ENCODE data around the gene GLDC.
A peak's percentile ranks its signal among the peaks of the same experiment; 100 is the strongest.
"Not testable (repeated sequence)": the region's sequence is repeated elsewhere in the genome, so short reads cannot be mapped to it uniquely, and the experiment has no call there.

GLDC gene

GRCh38 chr9:6564360-6564759, 81.2 kb downstream of the GLDC start:
- DNase-seq = no peak

- DNase-seq = no peak
These were observed 82.6 kb downstream of the GLDC start for GRCh38 chr9:6562871-6563430.

- no peak for DNase-seq
These were observed 83.3 kb downstream of the GLDC start for GRCh38 chr9:6562201-6562600.

GRCh38 chr9:6557883-6558616, 87.5 kb downstream of the GLDC start:
- DNase-seq = peak; percentile 68

GRCh38 chr9:6553866-6554265, 91.7 kb downstream of the GLDC start:
- DNase-seq = no peak

GRCh38 chr9:6552498-6553121, 92.9 kb downstream of the GLDC start:
- no peak for DNase-seq

GRCh38 chr9:6552033-6552432, 93.5 kb downstream of the GLDC start:
- DNase-seq = no peak

GRCh38 chr9:6551136-6551535, 94.4 kb downstream of the GLDC start:
- no peak for DNase-seq

GRCh38 chr9:6549106-6549800, 96.3 kb downstream of the GLDC start:
- DNase-seq = peak; percentile 41

- no peak for DNase-seq
These were observed 100.4 kb downstream of the GLDC start for GRCh38 chr9:6545017-6545691.

- no peak for DNase-seq
These were observed 102.3 kb downstream of the GLDC start for GRCh38 chr9:6543204-6543603.

- not testable (repeated sequence) for DNase-seq
These were observed 102.9 kb downstream of the GLDC start for GRCh38 chr9:6542617-6543016.

GRCh38 chr9:6538666-6539071, 106.9 kb downstream of the GLDC start:
- DNase-seq = no peak

GRCh38 chr9:6535594-6535993, 109.9 kb downstream of the GLDC start:
- DNase-seq = no peak

GRCh38 chr9:6525326-6526045, 120.0 kb downstream of the GLDC start:
- no peak for DNase-seq

GRCh38 chr9:6522263-6522662, 123.3 kb downstream of the GLDC start:
- DNase-seq = no peak

- no peak for DNase-seq
These were observed 133.4 kb downstream of the GLDC start for GRCh38 chr9:6512085-6512657.

GRCh38 chr9:6506571-6506970, 139.0 kb downstream of the GLDC start:
- no peak for DNase-seq

- no peak for DNase-seq
These were observed 143.1 kb downstream of the GLDC start for GRCh38 chr9:6502399-6502798.

GRCh38 chr9:6501526-6502210, 143.9 kb downstream of the GLDC start:
- DNase-seq = no peak

GRCh38 chr9:6498982-6499381, 146.5 kb downstream of the GLDC start:
- DNase-seq = no peak

Data from retina (tissue), 1 donor.